Measurements from ENCODE around the gene PPFIBP1.
"Not testable (repeated sequence)": the region's sequence is repeated elsewhere in the genome, so short reads cannot be mapped to it uniquely, and the experiment has no call there.

- TF ChIP-seq, protein P1, sequence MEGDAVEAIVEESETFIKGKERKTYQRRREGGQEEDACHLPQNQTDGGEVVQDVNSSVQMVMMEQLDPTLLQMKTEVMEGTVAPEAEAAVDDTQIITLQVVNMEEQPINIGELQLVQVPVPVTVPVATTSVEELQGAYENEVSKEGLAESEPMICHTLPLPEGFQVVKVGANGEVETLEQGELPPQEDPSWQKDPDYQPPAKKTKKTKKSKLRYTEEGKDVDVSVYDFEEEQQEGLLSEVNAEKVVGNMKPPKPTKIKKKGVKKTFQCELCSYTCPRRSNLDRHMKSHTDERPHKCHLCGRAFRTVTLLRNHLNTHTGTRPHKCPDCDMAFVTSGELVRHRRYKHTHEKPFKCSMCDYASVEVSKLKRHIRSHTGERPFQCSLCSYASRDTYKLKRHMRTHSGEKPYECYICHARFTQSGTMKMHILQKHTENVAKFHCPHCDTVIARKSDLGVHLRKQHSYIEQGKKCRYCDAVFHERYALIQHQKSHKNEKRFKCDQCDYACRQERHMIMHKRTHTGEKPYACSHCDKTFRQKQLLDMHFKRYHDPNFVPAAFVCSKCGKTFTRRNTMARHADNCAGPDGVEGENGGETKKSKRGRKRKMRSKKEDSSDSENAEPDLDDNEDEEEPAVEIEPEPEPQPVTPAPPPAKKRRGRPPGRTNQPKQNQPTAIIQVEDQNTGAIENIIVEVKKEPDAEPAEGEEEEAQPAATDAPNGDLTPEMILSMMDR (IDR thresholded peaks at IDR 0.05): not testable (repeated sequence)
- TF ChIP-seq POLR2A, EP300 (IDR thresholded peaks at IDR 0.05): not testable (repeated sequence)
These were observed 118.4 kb downstream of the PPFIBP1 start for GRCh38 chr12:27642361-27642760.

Data from stomach (tissue), 4 donors.